Large intestine (tissue), 12 donors: ENCODE measurements around the gene NRG2. TPM values are rescaled to one million over a fixed set of nuclear protein-coding genes. Genes with fewer than 3 reads are reported as not detected.

Experiments used
- DNase-seq, 2 donors: peaks; one replicate each; pipeline versions ENCODE4 v3.0.0 to v3.0.0-alpha.2; 2013
- H3K27ac ChIP-seq: one replicate; pipeline ENCODE4 v1.5.1; 2013; ENCODE audit warnings: low read length
- H3K27me3 ChIP-seq: 2 replicates; pipeline ENCODE4 v1.6.1; 2013; ENCODE audit warnings: low read length; ENCODE audit not compliant: control insufficient read depth, insufficient read depth
- H3K36me3 ChIP-seq: 2 replicates; pipeline ENCODE4 v1.6.1; 2013; ENCODE audit warnings: low read length; ENCODE audit not compliant: control insufficient read depth, insufficient read depth
- H3K4me1 ChIP-seq: one replicate; pipeline ENCODE4 v1.6.1; 2013; ENCODE audit warnings: low read length; ENCODE audit not compliant: control insufficient read depth, insufficient read depth
- H3K4me3 ChIP-seq: one replicate; pipeline ENCODE4 v1.5.1; 2013; ENCODE audit warnings: low read length
- H3K9me3 ChIP-seq: one replicate; pipeline ENCODE4 v1.6.1; 2013; ENCODE audit warnings: mild to moderate bottlenecking, low read depth, low read length, moderate library complexity; ENCODE audit not compliant: control insufficient read depth
- WGBS: methylation state at CpG from one replicate; pipeline ENCODE4 v1.1.5; 2013; ENCODE audit warnings: low lambda C conversion rate; ENCODE audit not compliant: insufficient coverage; 5-methylcytosine and 5-hydroxymethylcytosine counted together
- long read RNA-seq, 11 donors: transcript quantifications; one replicate each; lab custom pipeline, GENCODE V29; 2026
- polyA plus RNA-seq: library from polyadenylated mRNA; unstranded; fragments of 120-200 nt; gene quantifications from one replicate; pipeline ENCODE4 v1.2.1, GENCODE V29; 2013

NRG2 gene
- polyA plus RNA-seq, result 1.1 TPM
- long read RNA-seq, donor 1, result 0 reads
- long read RNA-seq, donor 2, result 0 reads
- long read RNA-seq, donor 3, result 0 reads
- long read RNA-seq, donor 4, result 0 reads
- long read RNA-seq, donor 5, result 0 reads
- long read RNA-seq, donor 6, result 0 reads
- long read RNA-seq, donor 7, result 0 reads
- long read RNA-seq, donor 8, result 0 reads
- long read RNA-seq, donor 9, result 0 reads
- long read RNA-seq, donor 10, result 0 reads
- long read RNA-seq, donor 11, result 0 reads

- Histone ChIP-seq H3K4me3 (peak within 1 kb of the TSS; percentile 45), H3K27ac (no peak within 1 kb of the TSS), H3K36me3 (no peaks in the 10 kb centered on the region), H3K9me3 (peaks cover 3% of the 10 kb centered on the region), H3K27me3 (peaks cover 69% of the 10 kb centered on the region), H3K4me1 (peaks cover 10% of the 10 kb centered on the region)
- DNase-seq, result peak; percentile 33 to 67
- WGBS, result no CpG with 5 or more reads among the region's 82 CpGs
These were observed at the start of gene NRG2 for GRCh38 chr5:140042643-140043507. NRG2 (minus strand) TSS chr5:140043299.

GRCh38 chr5:140090251-140090650 is 47.2 kb upstream of the NRG2 start:
- no peaks in the 10 kb centered on the region for H3K36me3 ChIP-seq
- peaks cover 4% of the 10 kb centered on the region for H3K27me3 ChIP-seq
- H3K27ac ChIP-seq, result no peak overlapping the region
- H3K4me3 ChIP-seq, result no peak overlapping the region
- DNase-seq, result no peak
- peaks cover 7% of the 10 kb centered on the region for H3K9me3 ChIP-seq
- H3K4me1 ChIP-seq, result no peaks in the 10 kb centered on the region
- WGBS, result no CpG with 5 or more reads among the region's 1 CpG

- H3K27me3 ChIP-seq, result peaks cover 17% of the 10 kb centered on the region
- H3K27ac ChIP-seq, result no peak overlapping the region
- no CpG with 5 or more reads among the region's 4 CpGs for WGBS
- H3K4me3 ChIP-seq, result no peak overlapping the region
- no peak for DNase-seq
- H3K9me3 ChIP-seq, result no peaks in the 10 kb centered on the region
- no peaks in the 10 kb centered on the region for H3K4me1 ChIP-seq
- no peaks in the 10 kb centered on the region for H3K36me3 ChIP-seq
These were observed 41.4 kb upstream of the NRG2 start for GRCh38 chr5:140084541-140084940.

GRCh38 chr5:140083650-140084049 is 40.6 kb upstream of the NRG2 start:
- WGBS, result no CpG with 5 or more reads among the region's 1 CpG
- Histone ChIP-seq H3K4me1 (no peaks in the 10 kb centered on the region), H3K27me3 (peaks cover 17% of the 10 kb centered on the region), H3K4me3 (no peak overlapping the region), H3K27ac (no peak overlapping the region), H3K9me3 (no peaks in the 10 kb centered on the region), H3K36me3 (no peaks in the 10 kb centered on the region)
- DNase-seq, result no peak

GRCh38 chr5:140083120-140083519 is 40.0 kb upstream of the NRG2 start:
- no peaks in the 10 kb centered on the region for H3K9me3 ChIP-seq
- no peaks in the 10 kb centered on the region for H3K36me3 ChIP-seq
- peaks cover 17% of the 10 kb centered on the region for H3K27me3 ChIP-seq
- H3K27ac ChIP-seq, result no peak overlapping the region
- WGBS, result 25% methylated on average over 1 of the region's 1 CpG
- no peak overlapping the region for H3K4me3 ChIP-seq
- H3K4me1 ChIP-seq, result no peaks in the 10 kb centered on the region
- DNase-seq, result peak; percentile 19 to 61

GRCh38 chr5:140076788-140077187 is 33.7 kb upstream of the NRG2 start:
- DNase-seq, result no peak
- Histone ChIP-seq H3K4me1 (no peaks in the 10 kb centered on the region), H3K27me3 (peaks cover 27% of the 10 kb centered on the region), H3K27ac (no peak overlapping the region), H3K9me3 (no peaks in the 10 kb centered on the region), H3K4me3 (no peak overlapping the region), H3K36me3 (no peaks in the 10 kb centered on the region)
- 57% methylated on average over 1 of the region's 2 CpGs for WGBS

- no peaks in the 10 kb centered on the region for H3K9me3 ChIP-seq
- H3K4me1 ChIP-seq, result no peaks in the 10 kb centered on the region
- no peak overlapping the region for H3K27ac ChIP-seq
- H3K36me3 ChIP-seq, result no peaks in the 10 kb centered on the region
- WGBS, result no CpG with 5 or more reads among the region's 1 CpG
- peaks cover 24% of the 10 kb centered on the region for H3K27me3 ChIP-seq
- H3K4me3 ChIP-seq, result no peak overlapping the region
- DNase-seq, result no peak
These were observed 33.0 kb upstream of the NRG2 start for GRCh38 chr5:140076142-140076541.

- no CpG with 5 or more reads among the region's 2 CpGs for WGBS
- no peak for DNase-seq
- H3K9me3 ChIP-seq, result no peaks in the 10 kb centered on the region
- H3K36me3 ChIP-seq, result no peaks in the 10 kb centered on the region
- H3K4me3 ChIP-seq, result no peak overlapping the region
- no peaks in the 10 kb centered on the region for H3K4me1 ChIP-seq
- H3K27ac ChIP-seq, result no peak overlapping the region
- peaks cover 22% of the 10 kb centered on the region for H3K27me3 ChIP-seq
These were observed 32.3 kb upstream of the NRG2 start for GRCh38 chr5:140075371-140075770.

- WGBS, result 18% methylated on average over 3 of the region's 4 CpGs
- Histone ChIP-seq H3K9me3 (no peaks in the 10 kb centered on the region), H3K36me3 (no peaks in the 10 kb centered on the region), H3K27ac (no peak overlapping the region), H3K4me3 (no peak overlapping the region), H3K4me1 (no peaks in the 10 kb centered on the region), H3K27me3 (peaks cover 28% of the 10 kb centered on the region)
- DNase-seq, result no peak
These were observed 30.2 kb upstream of the NRG2 start for GRCh38 chr5:140073296-140073695.

GRCh38 chr5:140072812-140073211 is 29.7 kb upstream of the NRG2 start:
- Histone ChIP-seq H3K4me1 (no peaks in the 10 kb centered on the region), H3K27me3 (peaks cover 28% of the 10 kb centered on the region), H3K9me3 (no peaks in the 10 kb centered on the region), H3K27ac (no peak overlapping the region), H3K4me3 (no peak overlapping the region), H3K36me3 (no peaks in the 10 kb centered on the region)
- DNase-seq, result no peak
- no CpG with 5 or more reads among the region's 10 CpGs for WGBS
